Measurements from ENCODE around the gene TEAD3. TPM values are rescaled to one million over a fixed set of nuclear protein-coding genes. Genes with fewer than 3 reads are reported as not detected.

The TEAD3 gene
- total and polyA plus RNA-seq, 2 of the 4 experiments (the other 2 are of a cell fraction): 5.2 to 28.0 TPM

DNA sequence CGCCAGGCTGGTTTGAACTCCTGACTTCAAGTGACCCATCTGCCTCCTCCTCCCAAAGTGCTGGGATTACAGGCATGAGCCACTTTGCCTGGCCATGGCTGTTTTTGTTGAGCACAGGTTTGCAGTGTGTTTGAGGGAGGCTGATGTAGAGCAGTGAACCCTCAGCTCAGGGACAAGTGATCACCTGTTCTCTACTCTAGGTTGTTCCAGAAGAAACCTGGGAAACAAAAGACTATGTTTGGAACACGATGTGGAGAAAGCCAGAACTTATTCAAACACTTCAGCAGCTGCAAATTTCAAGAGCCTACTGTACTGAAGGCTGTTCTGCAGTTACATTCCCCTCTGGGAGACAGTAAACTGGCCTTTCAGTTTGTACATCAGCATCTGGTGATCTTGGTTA lies 11.1 kb upstream of the TEAD3 start:
- no CpG with 5 or more reads among the region's 2 CpGs for WGBS, 2 experiments (ENCODE audit: extremely low coverage in 2 of 2, insufficient read length in 1 of 2)
- Histone ChIP-seq H3K56ac (ENCODE audit: extremely low read depth, insufficient read depth, low read length) (no peak overlapping the region), H4K20me1 (ENCODE audit: insufficient read depth, low read length) (no peaks in the 10 kb centered on the region), H3K4ac (ENCODE audit: low read depth, low read length) (no peak overlapping the region), H3K18ac (ENCODE audit: low read depth, low read length) (no peak overlapping the region), H3K23ac (ENCODE audit: low read depth, low read length) (no peak overlapping the region), H4K5ac (ENCODE audit: low read depth, low read length) (no peak overlapping the region), H2BK20ac (ENCODE audit: low read depth, low read length) (no peak overlapping the region), H3K4me3 (ENCODE audit: insufficient read depth, low read depth, low read length) (no peak overlapping the region), H3K9me1 (ENCODE audit: insufficient read depth, low read length) (no peaks in the 10 kb centered on the region), H2BK120ac (ENCODE audit: low read depth, low read length) (no peak overlapping the region), H3K27me3 (ENCODE audit: control insufficient read depth, insufficient read depth, low read length) (peaks cover 72% of the 10 kb centered on the region), H3K4me1 (ENCODE audit: control insufficient read depth, insufficient read depth, low read length) (0 out of 2 replicates have a peak, but pooled peaks cover 1% of the 10 kb centered on the region), H2AFZ (replicated peaks; ENCODE audit: low read length, poor library complexity) (no peak overlapping the region), H4K91ac (ENCODE audit: insufficient read depth, low read depth, low read length) (no peak overlapping the region), H3K36me3 (ENCODE audit: control insufficient read depth, insufficient read depth, low read length) (no peaks in the 10 kb centered on the region), H3K27ac (ENCODE audit: insufficient read depth, low read length) (no peak overlapping the region), H4K8ac (ENCODE audit: low read depth in 2 of 2, low read length in 2 of 2) (no peak overlapping the region), H3K9ac (ENCODE audit: low read depth, low read length) (no peak overlapping the region), H2AK9ac (replicated peaks; ENCODE audit: low read depth, low read length, poor library complexity) (no peak overlapping the region), H3K9me3 (ENCODE audit: control insufficient read depth, insufficient read depth, low read length) (peaks cover 5% of the 10 kb centered on the region; the same call in 1 of the 2 replicates), H3K14ac (replicated peaks; ENCODE audit: low read depth, low read length) (no peak overlapping the region), H2BK15ac (ENCODE audit: low read depth, low read length) (no peak overlapping the region), H2BK5ac (ENCODE audit: low read depth, low read length, poor library complexity, severe bottlenecking) (no peak overlapping the region), H3K79me1 (ENCODE audit: low read depth in 1 of 2, low read length in 2 of 2) (no peaks in the 10 kb centered on the region), H2AK5ac (ENCODE audit: low read depth, low read length) (no peak overlapping the region), H3K4me2 (ENCODE audit: low read depth, low read length) (no peak overlapping the region)
- in situ Hi-C loops (cut with MboI; ENCODE audit: low sequenced_read_pairs): no loop called here
- ChIA-PET CTCF (no interaction called here), POLR2A (ENCODE audit: unreplicated experiment) (no interaction called here)
- intact Hi-C loops (cut with micrococcal nuclease): no loop called here
- ATAC-seq (ENCODE audit: low read depth) (no peak), DNase-seq (no peak)
- BruUV-seq (replicated peaks): no TSS peak
- dilution Hi-C loops (cut with HindIII; ENCODE audit: low sequenced_read_pairs, unreplicated experiment): no loop called here
- TF ChIP-seq RFX5 (IDR thresholded peaks at IDR 0.05; ENCODE audit: low read depth, low read length): no peak
